ENCODE measurements around the gene SRCIN1.
A peak's percentile ranks its signal among the peaks of the same experiment; 100 is the strongest.

Gene SRCIN1

DNA sequence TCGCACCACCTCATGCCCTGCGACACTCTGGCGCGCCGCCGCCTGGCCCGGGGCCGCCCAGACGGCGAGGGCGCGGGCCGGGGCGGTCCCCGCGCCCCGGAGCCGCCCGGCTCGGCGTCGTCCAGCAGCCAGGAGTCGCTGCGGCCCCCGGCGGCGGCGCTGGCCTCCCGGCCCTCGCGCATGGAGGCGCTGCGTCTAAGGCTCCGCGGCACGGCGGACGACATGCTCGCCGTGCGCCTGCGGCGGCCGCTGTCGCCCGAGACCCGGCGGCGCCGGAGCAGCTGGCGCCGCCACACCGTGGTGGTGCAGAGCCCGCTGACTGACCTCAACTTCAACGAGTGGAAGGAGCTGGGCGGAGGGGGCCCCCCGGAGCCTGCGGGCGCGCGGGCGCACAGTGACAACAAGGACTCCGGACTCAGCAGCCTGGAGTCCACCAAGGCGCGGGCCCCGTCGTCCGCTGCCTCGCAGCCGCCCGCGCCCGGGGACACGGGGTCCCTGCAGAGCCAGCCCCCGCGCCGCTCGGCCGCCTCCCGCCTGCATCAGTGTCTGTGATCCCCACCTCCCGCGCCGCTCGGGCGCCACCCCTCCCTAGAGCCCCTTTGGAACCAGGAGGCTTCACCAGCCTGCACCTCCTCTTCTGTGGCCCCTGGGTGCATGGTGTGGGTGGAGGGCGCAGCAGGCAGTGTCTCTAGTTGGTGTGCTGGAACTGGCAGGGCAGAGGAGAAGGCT lies 95.2 kb downstream of the SRCIN1 start:
- no peak for DNase-seq (ENCODE audit: low read depth, low spot score)
- H3K4me3 ChIP-seq (ENCODE audit: low read depth, low read length) = no peak overlapping the region
- peak; percentile 15 for TF ChIP-seq CTCF (IDR thresholded peaks at IDR 0.05; ENCODE audit: insufficient read depth, low read length, missing control alignments)
- POLR2A ChIA-PET = interaction anchor here (0.6 to 1.1 kb wide), 3 partner anchors 59 to 158 kb away, joined by 3 to 4 read pairs (median 3); no protein-coding TSS in a partner anchor
- CTCF ChIA-PET = interaction anchor here (1.0 to 15.2 kb wide), 9 partner anchors 21 to 155 kb away, joined by 3 to 210 read pairs (median 11); no protein-coding TSS in a partner anchor

DNA sequence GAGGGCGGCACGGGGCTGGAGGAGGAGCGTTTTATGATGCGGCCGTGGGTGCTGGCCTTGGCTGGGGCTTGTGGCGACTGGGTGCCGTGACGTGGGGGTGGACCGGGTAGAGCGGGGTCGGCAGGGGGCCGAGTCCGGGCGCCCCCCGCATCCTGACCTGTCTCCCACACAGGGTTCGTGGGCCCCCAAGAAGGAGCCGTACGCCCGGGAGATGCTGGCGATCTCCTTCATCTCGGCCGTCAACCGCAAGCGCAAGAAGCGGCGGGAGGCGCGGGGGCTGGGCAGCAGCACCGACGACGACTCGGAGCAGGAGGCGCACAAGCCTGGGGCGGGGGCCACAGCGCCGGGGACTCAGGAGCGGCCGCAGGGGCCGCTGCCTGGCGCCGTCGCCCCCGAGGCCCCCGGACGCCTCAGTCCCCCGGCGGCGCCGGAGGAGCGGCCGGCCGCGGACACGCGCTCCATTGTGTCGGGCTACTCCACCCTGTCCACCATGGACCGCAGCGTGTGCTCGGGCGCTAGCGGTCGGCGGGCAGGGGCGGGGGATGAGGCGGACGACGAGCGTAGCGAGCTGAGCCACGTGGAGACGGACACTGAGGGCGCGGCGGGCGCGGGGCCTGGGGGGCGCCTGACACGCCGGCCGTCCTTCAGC lies 95.9 kb downstream of the SRCIN1 start:
- POLR2A ChIA-PET = interaction anchor here (0.6 to 1.5 kb wide), 4 partner anchors 80 to 158 kb away, joined by 3 to 4 read pairs (median 3); partner anchors contain the start of gene SOCS7
- CTCF ChIA-PET = interaction anchor here (0.6 to 15.2 kb wide), 31 partner anchors 13 to 222 kb away, joined by 3 to 210 read pairs (median 6); no protein-coding TSS in a partner anchor
- 0 out of 2 replicates have a peak overlapping the region, but pooled peaks have one; percentile 1 for H3K4me3 ChIP-seq (ENCODE audit: low read depth, low read length)

GRCh38 chr17:38508954-38509771 lies 96.6 kb downstream of the SRCIN1 start:
- POLR2A ChIA-PET = interaction anchor here (0.8 to 1.5 kb wide), 4 partner anchors 62 to 159 kb away, joined by 3 to 4 read pairs (median 3); partner anchors contain the start of gene SOCS7
- no peak overlapping the region for H3K4me3 ChIP-seq (ENCODE audit: low read depth, low read length)
- peak; percentile 89 for TF ChIP-seq CTCF (IDR thresholded peaks at IDR 0.05; ENCODE audit: insufficient read depth, low read length, missing control alignments)
- DNase-seq (ENCODE audit: low read depth, low spot score) = peak; percentile 66
- CTCF ChIA-PET = interaction anchor here (0.6 to 15.2 kb wide), 32 partner anchors 13 to 223 kb away, joined by 3 to 210 read pairs (median 6); no protein-coding TSS in a partner anchor

More for the DNA sequence above, 95.9 kb downstream of the SRCIN1 start:
- no peak for DNase-seq (ENCODE audit: low read depth, low spot score)
- no peak for TF ChIP-seq CTCF (IDR thresholded peaks at IDR 0.05; ENCODE audit: insufficient read depth, low read length, missing control alignments)

- TF ChIP-seq CTCF (IDR thresholded peaks at IDR 0.05; ENCODE audit: insufficient read depth, low read length, missing control alignments) = no peak
- ChIA-PET POLR2A (interaction anchor here (0.7 to 1.5 kb wide), 4 partner anchors 61 to 159 kb away, joined by 3 to 4 read pairs (median 3); partner anchors contain the start of gene SOCS7), CTCF (interaction anchor here (0.8 to 15.2 kb wide), 21 partner anchors 12 to 223 kb away, joined by 3 to 210 read pairs (median 7); no protein-coding TSS in a partner anchor)
- DNase-seq (ENCODE audit: low read depth, low spot score) = no peak
- H3K4me3 ChIP-seq (ENCODE audit: low read depth, low read length) = no peak overlapping the region
These were observed 97.2 kb downstream of the SRCIN1 start for GRCh38 chr17:38508570-38508950.

DNA sequence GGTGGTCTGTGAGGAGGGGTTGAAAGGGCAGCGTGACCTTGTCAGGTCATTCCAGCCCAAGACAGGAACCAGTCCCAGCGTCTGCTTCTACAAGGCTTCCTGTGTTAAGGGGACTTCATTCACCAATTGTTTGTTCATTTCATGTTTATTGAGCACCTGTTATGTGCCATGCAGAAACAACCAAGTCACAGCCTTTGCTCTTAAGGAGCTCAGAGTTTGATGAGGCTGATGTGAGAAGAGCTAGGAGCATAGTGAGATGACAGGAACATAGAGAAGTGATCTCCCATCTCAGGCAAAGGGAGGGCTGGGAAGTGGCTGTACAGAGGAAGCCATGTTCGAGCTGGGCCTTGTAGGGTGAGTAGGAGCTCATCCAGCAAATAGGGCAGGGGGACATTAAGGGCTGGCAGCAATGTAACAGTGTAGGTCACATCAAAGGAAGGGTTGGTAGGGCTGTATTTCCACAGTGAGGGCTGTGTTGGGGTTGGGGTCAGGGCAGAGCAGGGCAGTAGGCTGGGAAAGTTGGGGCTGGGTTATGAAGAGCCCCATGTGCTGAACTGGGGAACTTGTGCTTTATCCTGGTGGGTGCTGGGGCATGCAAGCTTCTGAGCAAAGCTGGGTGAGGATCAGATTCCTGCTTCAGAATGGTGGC lies 97.7 kb downstream of the SRCIN1 start:
- POLR2A ChIA-PET = interaction anchor here (0.7 kb wide), 1 partner anchor 62 kb away, joined by 3 read pairs; no protein-coding TSS in a partner anchor
- DNase-seq (ENCODE audit: low read depth, low spot score) = no peak
- H3K4me3 ChIP-seq (ENCODE audit: low read depth, low read length) = no peak overlapping the region
- no peak for TF ChIP-seq CTCF (IDR thresholded peaks at IDR 0.05; ENCODE audit: insufficient read depth, low read length, missing control alignments)
- CTCF ChIA-PET = interaction anchor here (0.8 to 15.2 kb wide), 15 partner anchors 12 to 224 kb away, joined by 3 to 210 read pairs (median 11); no protein-coding TSS in a partner anchor
